HepG2 (cell line): ENCODE results near the gene CST3. TPM values are rescaled to one million over a fixed set of nuclear protein-coding genes. Genes with fewer than 3 reads are reported as not detected.

Source experiments
- CHCHD3 ChIP-seq: sonication (generic); formaldehyde crosslinking; IDR thresholded peaks from 2 replicates; pipeline ENCODE4 v1.8.0; 2022; ENCODE audit warnings: mild to moderate bottlenecking, missing genetic modification reagents, moderate library complexity
- ELF4 ChIP-seq: sonication (generic); formaldehyde crosslinking; IDR thresholded peaks from 2 replicates; pipeline ENCODE4 v1.5.0; 2020; ENCODE audit warnings: missing genetic modification reagents, mild to moderate bottlenecking, moderate library complexity, borderline replicate concordance
- FOXK2 ChIP-seq: fragments of 450-650 bp; IDR thresholded peaks from 2 replicates; pipeline ENCODE4 v1.6.1; 2016
- FOXO1 ChIP-seq: sonication (generic); formaldehyde crosslinking; IDR thresholded peaks from 2 replicates; pipeline ENCODE4 v1.4.0; 2020; ENCODE audit warnings: missing genetic modification reagents
- KDM2A ChIP-seq: sonication (generic); formaldehyde crosslinking; IDR thresholded peaks from 2 replicates; pipeline ENCODE4 v1.4.0; 2020; ENCODE audit warnings: low read depth, missing genetic modification reagents, borderline replicate concordance
- KDM6A ChIP-seq: IDR thresholded peaks from 2 replicates; pipeline ENCODE4 v1.6.1; 2016; ENCODE audit warnings: low read depth
- PTBP1 ChIP-seq: fragments of 200-400 bp; formaldehyde crosslinking; IDR thresholded peaks from 2 replicates; pipeline ENCODE4 v1.6.1; 2018; ENCODE audit warnings: low read length, low read depth; ENCODE audit not compliant: poor library complexity, severe bottlenecking
- SP140L ChIP-seq: sonication (generic); formaldehyde crosslinking; IDR thresholded peaks from 2 replicates; pipeline ENCODE4 v1.4.0; 2020; ENCODE audit warnings: missing genetic modification reagents, borderline replicate concordance
- TEAD2 ChIP-seq: sonication (generic); formaldehyde crosslinking; IDR thresholded peaks from 2 replicates; pipeline ENCODE4 v1.9.0; 2021; ENCODE audit warnings: missing genetic modification reagents
- TOE1 ChIP-seq: sonication (generic); formaldehyde crosslinking; IDR thresholded peaks from 2 replicates; pipeline ENCODE4 v1.4.0; 2020; ENCODE audit warnings: mild to moderate bottlenecking, missing genetic modification reagents
- YY1 ChIP-seq: IDR thresholded peaks from 2 replicates; pipeline ENCODE4 v1.6.1; 2011; ENCODE audit warnings: low read length, low read depth, moderate library complexity, mild to moderate bottlenecking; ENCODE audit not compliant: insufficient read depth, insufficient replicate concordance
- ZFP37 ChIP-seq: sonication (generic); formaldehyde crosslinking; IDR thresholded peaks from 2 replicates; pipeline ENCODE4 v1.4.0; 2020; ENCODE audit warnings: missing genetic modification reagents, borderline replicate concordance
- ZFP91 ChIP-seq: sonication (generic); formaldehyde crosslinking; IDR thresholded peaks from 2 replicates; pipeline ENCODE4 v1.9.0; 2022; ENCODE audit warnings: missing genetic modification reagents, mild to moderate bottlenecking, borderline replicate concordance
- ZNF138 ChIP-seq: sonication (generic); formaldehyde crosslinking; IDR thresholded peaks from 2 replicates; pipeline ENCODE4 v1.5.0; 2020; ENCODE audit warnings: mild to moderate bottlenecking, low read depth, missing genetic modification reagents
- ZNF230 ChIP-seq: sonication (generic); formaldehyde crosslinking; IDR thresholded peaks from 2 replicates; pipeline ENCODE4 v1.4.0; 2020; ENCODE audit warnings: mild to moderate bottlenecking, missing genetic modification reagents
- ZNF547 ChIP-seq: sonication (generic); formaldehyde crosslinking; IDR thresholded peaks from 2 replicates; pipeline ENCODE4 v1.5.1; 2020; ENCODE audit warnings: mild to moderate bottlenecking, missing genetic modification reagents
- ZNF749 ChIP-seq: sonication (generic); formaldehyde crosslinking; IDR thresholded peaks from 2 replicates; pipeline ENCODE4 v1.8.0; 2022; ENCODE audit warnings: mild to moderate bottlenecking, missing genetic modification reagents, moderate library complexity, borderline replicate concordance
- polyA plus RNA-seq, 8 experiments: library from polyadenylated mRNA; depleted of rRNA in 3 of 8; stranded (reverse) in 7 of 8; unstranded in 1 of 8; fragments of >200 nt; fragmentation: Illumina TruSeq in 4 of 8; extraction: Trizol in 4 of 8; gene quantifications; 2 replicates each; pipeline versions ENCODE4 v1.2.1 to v1.2.3, GENCODE V29; 2011 to 2016; ENCODE audit warnings: low read depth in 4 of 8, missing spikeins in 1 of 8, mixed read lengths in 1 of 8; ENCODE audit not compliant: insufficient read depth in 1 of 8
- total RNA-seq, 5 experiments: library from RNA; depleted of rRNA; stranded (reverse); fragments of >200 nt; fragmentation: Illumina TruSeq; extraction: Trizol; gene quantifications; 2 replicates each; pipeline ENCODE4 v1.2.3, GENCODE V29; 2016; ENCODE audit warnings: low read depth in 1 of 5
- TF ChIP-seq, protein P1 (sequence below): sonication (generic); formaldehyde crosslinking; IDR thresholded peaks from 2 replicates; pipeline ENCODE4 v1.8.0; 2022; ENCODE audit warnings: missing genetic modification reagents, mild to moderate bottlenecking, moderate library complexity, borderline replicate concordance
- TF ChIP-seq, protein P2 (sequence below): sonication (generic); formaldehyde crosslinking; IDR thresholded peaks from 2 replicates; pipeline ENCODE4 v1.8.0; 2022; ENCODE audit warnings: missing genetic modification reagents, low read depth, mild to moderate bottlenecking, borderline replicate concordance
- TF ChIP-seq, protein P3 (sequence below): sonication (generic); formaldehyde crosslinking; IDR thresholded peaks from 2 replicates; pipeline ENCODE4 v1.5.1; 2020; ENCODE audit warnings: missing genetic modification reagents, mild to moderate bottlenecking, borderline replicate concordance
- TF ChIP-seq, protein P4 (sequence below): sonication (generic); formaldehyde crosslinking; IDR thresholded peaks from 2 replicates; pipeline ENCODE4 v1.4.0; 2020; ENCODE audit warnings: missing genetic modification reagents

CST3 gene
- total and polyA plus RNA-seq, 2 of the 13 experiments (the other 11 are each of a cell fraction or from before 2014, with no cell fraction given): 690 to 1,005 TPM

DNA sequence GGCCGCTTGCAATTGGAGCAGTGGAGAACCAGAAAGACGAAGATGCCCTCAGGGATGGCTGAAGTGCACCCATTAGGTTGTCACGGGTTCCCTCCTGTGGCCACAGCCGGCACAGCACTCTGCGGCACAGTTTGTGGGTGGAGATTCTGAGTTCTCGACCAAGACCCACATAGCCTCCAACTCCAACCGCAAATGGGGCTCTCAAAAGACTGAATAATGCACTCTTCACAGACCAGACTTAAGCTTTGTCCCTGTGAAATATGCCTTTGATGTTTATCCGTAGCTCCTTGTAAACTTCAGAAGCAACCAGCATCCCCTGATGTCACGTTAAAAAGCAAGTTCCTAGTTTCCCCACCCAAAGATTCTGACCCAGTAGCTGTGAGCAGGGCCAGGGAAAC is 31.1 kb downstream of the CST3 start (continued):
- TF ChIP-seq ZFP91 (CRISPR knock-in tag) (0 out of 2 replicates have a peak, but pooled peaks have one; percentile 35), CHCHD3 (CRISPR knock-in tag) (no peak), YY1 (peak; percentile 52), SP140L (CRISPR knock-in tag) (no peak; the same call in 1 of the 2 replicates), ZNF230 (CRISPR knock-in tag) (no peak), FOXO1 (no peak), ZNF138 (CRISPR knock-in tag) (no peak), PTBP1 (no peak), ZFP37 (CRISPR knock-in tag) (no peak), KDM2A (peak; percentile 81), TEAD2 (CRISPR knock-in tag) (no peak), KDM6A (CRISPR knock-in tag) (no peak), ZNF547 (no peak), ELF4 (CRISPR knock-in tag) (no peak), ZNF749 (CRISPR knock-in tag) (0 out of 2 replicates have a peak, but pooled peaks have one; percentile 32), TOE1 (no peak), FOXK2 (no peak)
- TF ChIP-seq, protein P1, sequence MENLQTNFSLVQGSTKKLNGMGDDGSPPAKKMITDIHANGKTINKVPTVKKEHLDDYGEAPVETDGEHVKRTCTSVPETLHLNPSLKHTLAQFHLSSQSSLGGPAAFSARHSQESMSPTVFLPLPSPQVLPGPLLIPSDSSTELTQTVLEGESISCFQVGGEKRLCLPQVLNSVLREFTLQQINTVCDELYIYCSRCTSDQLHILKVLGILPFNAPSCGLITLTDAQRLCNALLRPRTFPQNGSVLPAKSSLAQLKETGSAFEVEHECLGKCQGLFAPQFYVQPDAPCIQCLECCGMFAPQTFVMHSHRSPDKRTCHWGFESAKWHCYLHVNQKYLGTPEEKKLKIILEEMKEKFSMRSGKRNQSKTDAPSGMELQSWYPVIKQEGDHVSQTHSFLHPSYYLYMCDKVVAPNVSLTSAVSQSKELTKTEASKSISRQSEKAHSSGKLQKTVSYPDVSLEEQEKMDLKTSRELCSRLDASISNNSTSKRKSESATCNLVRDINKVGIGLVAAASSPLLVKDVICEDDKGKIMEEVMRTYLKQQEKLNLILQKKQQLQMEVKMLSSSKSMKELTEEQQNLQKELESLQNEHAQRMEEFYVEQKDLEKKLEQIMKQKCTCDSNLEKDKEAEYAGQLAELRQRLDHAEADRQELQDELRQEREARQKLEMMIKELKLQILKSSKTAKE: no peak
- TF ChIP-seq, protein P2, sequence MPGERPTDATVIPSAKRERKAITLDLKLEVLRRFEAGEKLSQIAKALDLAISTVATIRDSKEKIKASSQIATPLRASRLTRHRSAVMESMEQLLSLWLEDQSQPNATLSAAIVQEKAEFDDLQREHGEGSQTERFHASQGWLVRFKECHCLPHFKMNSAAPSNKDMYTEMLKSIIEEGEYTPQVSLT (CRISPR knock-in tag): no peak
- TF ChIP-seq, protein P3, sequence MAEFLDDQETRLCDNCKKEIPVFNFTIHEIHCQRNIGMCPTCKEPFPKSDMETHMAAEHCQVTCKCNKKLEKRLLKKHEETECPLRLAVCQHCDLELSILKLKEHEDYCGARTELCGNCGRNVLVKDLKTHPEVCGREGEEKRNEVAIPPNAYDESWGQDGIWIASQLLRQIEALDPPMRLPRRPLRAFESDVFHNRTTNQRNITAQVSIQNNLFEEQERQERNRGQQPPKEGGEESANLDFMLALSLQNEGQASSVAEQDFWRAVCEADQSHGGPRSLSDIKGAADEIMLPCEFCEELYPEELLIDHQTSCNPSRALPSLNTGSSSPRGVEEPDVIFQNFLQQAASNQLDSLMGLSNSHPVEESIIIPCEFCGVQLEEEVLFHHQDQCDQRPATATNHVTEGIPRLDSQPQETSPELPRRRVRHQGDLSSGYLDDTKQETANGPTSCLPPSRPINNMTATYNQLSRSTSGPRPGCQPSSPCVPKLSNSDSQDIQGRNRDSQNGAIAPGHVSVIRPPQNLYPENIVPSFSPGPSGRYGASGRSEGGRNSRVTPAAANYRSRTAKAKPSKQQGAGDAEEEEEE (CRISPR knock-in tag): peak; percentile 79; the same call in 1 of the 2 replicates
- TF ChIP-seq, protein P4, sequence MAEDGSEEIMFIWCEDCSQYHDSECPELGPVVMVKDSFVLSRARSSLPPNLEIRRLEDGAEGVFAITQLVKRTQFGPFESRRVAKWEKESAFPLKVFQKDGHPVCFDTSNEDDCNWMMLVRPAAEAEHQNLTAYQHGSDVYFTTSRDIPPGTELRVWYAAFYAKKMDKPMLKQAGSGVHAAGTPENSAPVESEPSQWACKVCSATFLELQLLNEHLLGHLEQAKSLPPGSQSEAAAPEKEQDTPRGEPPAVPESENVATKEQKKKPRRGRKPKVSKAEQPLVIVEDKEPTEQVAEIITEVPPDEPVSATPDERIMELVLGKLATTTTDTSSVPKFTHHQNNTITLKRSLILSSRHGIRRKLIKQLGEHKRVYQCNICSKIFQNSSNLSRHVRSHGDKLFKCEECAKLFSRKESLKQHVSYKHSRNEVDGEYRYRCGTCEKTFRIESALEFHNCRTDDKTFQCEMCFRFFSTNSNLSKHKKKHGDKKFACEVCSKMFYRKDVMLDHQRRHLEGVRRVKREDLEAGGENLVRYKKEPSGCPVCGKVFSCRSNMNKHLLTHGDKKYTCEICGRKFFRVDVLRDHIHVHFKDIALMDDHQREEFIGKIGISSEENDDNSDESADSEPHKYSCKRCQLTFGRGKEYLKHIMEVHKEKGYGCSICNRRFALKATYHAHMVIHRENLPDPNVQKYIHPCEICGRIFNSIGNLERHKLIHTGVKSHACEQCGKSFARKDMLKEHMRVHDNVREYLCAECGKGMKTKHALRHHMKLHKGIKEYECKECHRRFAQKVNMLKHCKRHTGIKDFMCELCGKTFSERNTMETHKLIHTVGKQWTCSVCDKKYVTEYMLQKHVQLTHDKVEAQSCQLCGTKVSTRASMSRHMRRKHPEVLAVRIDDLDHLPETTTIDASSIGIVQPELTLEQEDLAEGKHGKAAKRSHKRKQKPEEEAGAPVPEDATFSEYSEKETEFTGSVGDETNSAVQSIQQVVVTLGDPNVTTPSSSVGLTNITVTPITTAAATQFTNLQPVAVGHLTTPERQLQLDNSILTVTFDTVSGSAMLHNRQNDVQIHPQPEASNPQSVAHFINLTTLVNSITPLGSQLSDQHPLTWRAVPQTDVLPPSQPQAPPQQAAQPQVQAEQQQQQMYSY: no peak
